ENCODE results near the gene BRD7. TPM values are rescaled to one million over a fixed set of nuclear protein-coding genes. Genes with fewer than 3 reads are reported as not detected.

BRD7 gene
- total RNA-seq, 3 donors from 2014 or later, result 50.8 to 79.6 (median 56.1) TPM

GRCh38 chr16:50395763-50396710 lies 27.2 kb upstream of the BRD7 start:
- Histone ChIP-seq H3K4me3 (no peak overlapping the region), H3K4me1 (ENCODE audit: low read depth) (no peaks in the 10 kb centered on the region), H3K36me3 (ENCODE audit: low read depth) (no peaks in the 10 kb centered on the region), H3K9me3 (no peaks in the 10 kb centered on the region)
- TF ChIP-seq CTCF (IDR thresholded peaks at IDR 0.05), result no peak
- ATAC-seq (no peak), DNase-seq (no peak)
- intact Hi-C loops (cut with DNase I, micrococcal nuclease), result no loop called here

GRCh38 chr16:50393858-50394802 lies 25.3 kb upstream of the BRD7 start:
- no peak for TF ChIP-seq CTCF (IDR thresholded peaks at IDR 0.05)

GRCh38 chr16:50393416-50393815 lies 24.6 kb upstream of the BRD7 start:
- Histone ChIP-seq H3K4me3 (no peak overlapping the region), H3K4me1 (ENCODE audit: low read depth) (no peaks in the 10 kb centered on the region), H3K9me3 (no peaks in the 10 kb centered on the region), H3K36me3 (ENCODE audit: low read depth) (no peaks in the 10 kb centered on the region)
- TF ChIP-seq CTCF (IDR thresholded peaks at IDR 0.05), result no peak
- DNase-seq, result no peak
- intact Hi-C loops (cut with DNase I, micrococcal nuclease), result no loop called here
- ATAC-seq, result no peak

More at GRCh38 chr16:50393858-50394802, 25.3 kb upstream of the BRD7 start:
- ATAC-seq (no peak), DNase-seq (no peak)
- Histone ChIP-seq H3K9me3 (no peaks in the 10 kb centered on the region), H3K4me3 (no peak overlapping the region), H3K4me1 (ENCODE audit: low read depth) (no peaks in the 10 kb centered on the region), H3K36me3 (ENCODE audit: low read depth) (no peaks in the 10 kb centered on the region)
- intact Hi-C loops (cut with DNase I, micrococcal nuclease), result no loop called here

- H3K4me3 ChIP-seq, result no peak overlapping the region
- H3K36me3 ChIP-seq (ENCODE audit: low read depth), result no peaks in the 10 kb centered on the region
- ATAC-seq (no peak), DNase-seq (no peak)
- no peaks in the 10 kb centered on the region for H3K9me3 ChIP-seq
- no peak for TF ChIP-seq CTCF (IDR thresholded peaks at IDR 0.05)
- intact Hi-C loops (cut with DNase I, micrococcal nuclease), result no loop called here
- no peaks in the 10 kb centered on the region for H3K4me1 ChIP-seq (ENCODE audit: low read depth)
These were observed 22.3 kb upstream of the BRD7 start for GRCh38 chr16:50390914-50391716.

- no peaks in the 10 kb centered on the region for H3K36me3 ChIP-seq (ENCODE audit: low read depth)
- intact Hi-C loops (cut with DNase I, micrococcal nuclease), result no loop called here
- H3K4me1 ChIP-seq (ENCODE audit: low read depth), result no peaks in the 10 kb centered on the region
- ATAC-seq, result no peak
- no peak for TF ChIP-seq CTCF (IDR thresholded peaks at IDR 0.05)
- H3K4me3 ChIP-seq, result no peak overlapping the region
- H3K9me3 ChIP-seq, result no peaks in the 10 kb centered on the region
- no peak for DNase-seq
These were observed 21.6 kb upstream of the BRD7 start for GRCh38 chr16:50390371-50390771.
